Testis (tissue), 2 donors: ENCODE results near the gene HBQ1.

Experiments
- POLR2A ChIP-seq: fragments of 450-650 bp; IDR thresholded peaks from one replicate; pipeline ENCODE4 v1.6.1; 2017; ENCODE audit warnings: antibody characterized with exemption, mild to moderate bottlenecking, moderate library complexity
- TF ChIP-seq, protein P1 (sequence below), 3 experiments: fragments of 450-650 bp in 2 of 3; fragments of 200-600 bp in 1 of 3; sonication (generic) in 1 of 3; IDR thresholded peaks; one replicate each; pipeline ENCODE4 v1.5.1; 2016 to 2019; ENCODE audit warnings: antibody characterized with exemption in 3 of 3, mild to moderate bottlenecking in 2 of 3, moderate library complexity in 1 of 3

DNA sequence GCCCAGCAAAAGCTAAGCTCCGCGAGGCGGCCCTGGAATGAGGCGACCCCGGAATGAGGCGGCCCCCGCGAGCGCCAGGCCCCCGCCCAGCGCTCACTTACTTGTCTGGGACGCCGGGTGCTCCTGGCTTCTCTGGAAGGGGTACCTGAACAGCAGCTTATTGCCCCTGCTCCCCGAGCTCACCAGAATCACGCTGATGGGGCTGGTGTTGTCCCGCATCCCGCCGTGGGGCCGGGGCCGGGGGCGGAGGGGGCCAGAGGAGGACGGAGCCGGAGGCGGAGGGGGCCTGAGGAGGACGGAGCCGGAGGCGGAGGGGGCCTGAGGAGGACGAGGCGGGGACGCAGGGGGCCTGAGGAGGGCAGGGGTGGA, 42.2 kb upstream of the HBQ1 start:
- TF ChIP-seq, protein P1, sequence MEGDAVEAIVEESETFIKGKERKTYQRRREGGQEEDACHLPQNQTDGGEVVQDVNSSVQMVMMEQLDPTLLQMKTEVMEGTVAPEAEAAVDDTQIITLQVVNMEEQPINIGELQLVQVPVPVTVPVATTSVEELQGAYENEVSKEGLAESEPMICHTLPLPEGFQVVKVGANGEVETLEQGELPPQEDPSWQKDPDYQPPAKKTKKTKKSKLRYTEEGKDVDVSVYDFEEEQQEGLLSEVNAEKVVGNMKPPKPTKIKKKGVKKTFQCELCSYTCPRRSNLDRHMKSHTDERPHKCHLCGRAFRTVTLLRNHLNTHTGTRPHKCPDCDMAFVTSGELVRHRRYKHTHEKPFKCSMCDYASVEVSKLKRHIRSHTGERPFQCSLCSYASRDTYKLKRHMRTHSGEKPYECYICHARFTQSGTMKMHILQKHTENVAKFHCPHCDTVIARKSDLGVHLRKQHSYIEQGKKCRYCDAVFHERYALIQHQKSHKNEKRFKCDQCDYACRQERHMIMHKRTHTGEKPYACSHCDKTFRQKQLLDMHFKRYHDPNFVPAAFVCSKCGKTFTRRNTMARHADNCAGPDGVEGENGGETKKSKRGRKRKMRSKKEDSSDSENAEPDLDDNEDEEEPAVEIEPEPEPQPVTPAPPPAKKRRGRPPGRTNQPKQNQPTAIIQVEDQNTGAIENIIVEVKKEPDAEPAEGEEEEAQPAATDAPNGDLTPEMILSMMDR (IDR thresholded peaks at IDR 0.05) = no peak
- no peak for TF ChIP-seq POLR2A
